SH-SY5Y (cell line): ENCODE results near the gene PTGES3L.

ENCODE experiments used
- GATA2 ChIP-seq: IDR thresholded peaks from 2 replicates; pipeline ENCODE4 v1.6.1; 2011; ENCODE audit warnings: mild to moderate bottlenecking, low read depth, low read length
- GATA3 ChIP-seq: IDR thresholded peaks from 2 replicates; pipeline ENCODE4 v1.6.1; 2011; ENCODE audit warnings: low read depth, mild to moderate bottlenecking, low read length, moderate library complexity

DNA sequence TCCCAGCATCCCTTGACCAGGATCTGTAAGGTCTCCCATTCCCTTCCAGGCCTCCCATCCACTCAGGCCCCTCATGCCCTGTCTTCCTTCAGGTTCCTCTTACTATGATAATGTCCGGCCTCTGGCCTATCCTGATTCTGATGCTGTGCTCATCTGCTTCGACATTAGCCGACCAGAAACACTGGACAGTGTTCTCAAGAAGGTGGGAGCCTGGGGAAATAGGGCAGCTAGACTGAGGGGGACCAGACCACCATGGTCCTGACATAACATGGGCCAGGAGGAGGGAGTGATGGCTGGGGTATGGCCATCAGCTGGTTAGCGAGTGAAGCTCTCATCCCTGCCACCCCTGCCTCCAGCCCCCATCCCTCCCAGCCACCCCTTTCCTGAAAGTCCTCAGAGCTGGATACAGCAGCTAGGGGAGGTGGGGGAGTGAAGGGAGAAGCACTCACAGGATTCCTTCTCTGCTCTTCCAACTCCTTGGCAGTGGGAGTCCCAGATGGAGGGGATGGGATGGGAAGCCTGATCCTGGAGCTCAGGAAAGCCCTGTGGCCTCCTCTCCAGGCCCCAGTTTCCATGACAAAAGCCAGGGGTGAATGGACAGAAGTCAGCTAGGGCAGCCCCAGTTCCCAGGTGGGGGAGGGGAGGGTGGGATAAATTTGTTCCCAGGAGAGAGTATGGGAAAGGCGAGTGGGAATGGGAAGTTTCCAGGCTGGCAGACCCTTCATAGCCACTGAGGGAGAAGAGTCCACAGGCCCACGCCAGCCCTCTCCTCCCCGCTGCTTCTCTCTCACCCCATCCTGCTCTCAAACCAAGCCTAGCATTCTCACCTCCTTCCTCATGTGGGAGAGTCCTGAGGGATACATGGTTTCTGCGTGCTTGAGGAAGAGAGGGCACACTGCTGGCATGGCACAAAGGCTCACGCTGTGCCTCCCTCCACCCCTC, 47.5 kb upstream of the PTGES3L start:
- TF ChIP-seq GATA2 (no peak), GATA3 (no peak)
